HepG2 (cell line): Measurements from ENCODE around the gene FAM124B. TPM values are rescaled to one million over a fixed set of nuclear protein-coding genes. Genes with fewer than 3 reads are reported as not detected.

Experiments
- ATAC-seq: fragments of 200-7000 bp; cut with Tn5 transposase; 3 replicates; pipeline ENCODE4 v1.9.1; 2020; ENCODE audit warnings: mild to moderate bottlenecking, moderate library complexity
- BruUV-seq: library from RNA; stranded (reverse); fragments of 400-500 nt; replicated peaks from 2 replicates; lab custom pipeline; 2021; lab: Mats Ljungman, UMichigan
- CTCF ChIA-PET: fragments of 300-600 bp; formaldehyde crosslinking; extraction: SDS; loops from one replicate; lab custom pipeline; 2021; ENCODE audit warnings: low total read pairs, inconsistent platforms, low intra/inter-chr PET ratio; lab: Yijun Ruan, JAX
- POLR2A ChIA-PET: fragments of 350-600 bp; sonication (Branson Sonifier 250); formaldehyde crosslinking; loops from one replicate; lab custom pipeline; 2020; ENCODE audit warnings: antibody characterized with exemption, inconsistent platforms; lab: Yijun Ruan, JAX
- DNase-seq: peaks from one replicate; pipeline ENCODE4 v3.0.0-alpha.2; 2015; ENCODE audit warnings: low spot score
- FAIRE-seq: peaks from 3 replicates; lab custom pipeline; 2011; peaks lifted over from hg19 to GRCh38; lab: Jason Lieb, UNC
- H2AFZ ChIP-seq: one replicate; pipeline ENCODE4 v1.6.1; 2011; ENCODE audit warnings: low read length, inconsistent platforms
- H3K27ac ChIP-seq: fragments of 300-600 bp; 3 replicates; pipeline ENCODE4 v1.8.0; 2011; ENCODE audit warnings: mixed run types, mild to moderate bottlenecking, mixed read lengths, low read length, inconsistent platforms; ENCODE audit not compliant: insufficient read depth; ENCODE audit errors: extremely low read length
- H3K27me3 ChIP-seq, 2 experiments: fragments of 200-600 bp in 1 of 2; 2 replicates in 1 of 2; 3 replicates in 1 of 2; pipeline versions ENCODE4 v1.6.0 to v1.8.0; 2011; ENCODE audit warnings: low read length in 2 of 2, mild to moderate bottlenecking in 2 of 2, moderate library complexity in 2 of 2, inconsistent platforms in 1 of 2; ENCODE audit not compliant: insufficient read depth in 2 of 2, control insufficient read depth in 1 of 2
- H3K36me3 ChIP-seq, 2 experiments: fragments of 200-600 bp in 1 of 2; replicated peaks in 1 of 2; 2 replicates in 1 of 2; 3 replicates in 1 of 2; pipeline versions ENCODE4 v1.5.1 to v1.8.0; 2011; ENCODE audit warnings: low read length in 2 of 2, inconsistent platforms in 1 of 2; ENCODE audit not compliant: insufficient read depth in 2 of 2, control insufficient read depth in 1 of 2
- H3K4me1 ChIP-seq: 2 replicates; pipeline ENCODE4 v1.5.1; 2012; ENCODE audit warnings: low read length, inconsistent platforms; ENCODE audit not compliant: insufficient read depth
- H3K4me2 ChIP-seq: 2 replicates; pipeline ENCODE4 v1.6.0; 2011; ENCODE audit warnings: low read depth, low read length, inconsistent platforms
- H3K4me3 ChIP-seq, 3 experiments: fragments of 200-600 bp in 1 of 3; sonication (generic), shearing (Covaris generic) in 1 of 3; replicated peaks in 1 of 3; 2 replicates each; pipeline ENCODE4 v1.5.1; 2011 to 2016; ENCODE audit warnings: low read length in 3 of 3, inconsistent platforms in 2 of 3, low read depth in 2 of 3, mild to moderate bottlenecking in 2 of 3, control low read depth in 1 of 3, mixed read lengths in 1 of 3; ENCODE audit not compliant: insufficient read depth in 1 of 3
- H3K79me2 ChIP-seq: one replicate; pipeline ENCODE4 v1.6.1; 2011; ENCODE audit warnings: low read length, inconsistent platforms; ENCODE audit not compliant: insufficient read depth
- H3K9ac ChIP-seq: 2 replicates; pipeline ENCODE4 v1.6.0; 2011; ENCODE audit warnings: mild to moderate bottlenecking, low read depth, low read length, inconsistent platforms; ENCODE audit not compliant: insufficient read depth
- H3K9me3 ChIP-seq: 2 replicates; pipeline ENCODE4 v1.5.1; 2012; ENCODE audit warnings: mild to moderate bottlenecking, low read length
- H4K20me1 ChIP-seq: 2 replicates; pipeline ENCODE4 v1.6.0; 2011; ENCODE audit warnings: inconsistent platforms, mild to moderate bottlenecking, low read length, moderate library complexity; ENCODE audit not compliant: insufficient read depth
- CBX2 ChIP-seq, 2 experiments: fragments of 200-600 bp in 1 of 2; sonication (generic); formaldehyde crosslinking in 1 of 2; IDR thresholded peaks; 2 replicates each; pipeline versions ENCODE4 v1.7.0 to v1.8.1; 2018 to 2022; ENCODE audit warnings: low read depth in 2 of 2, low read length in 1 of 2, mild to moderate bottlenecking in 1 of 2, missing genetic modification reagents in 1 of 2
- CENPT ChIP-seq: sonication (generic); formaldehyde crosslinking; IDR thresholded peaks from 2 replicates; pipeline ENCODE4 v1.8.0; 2022; ENCODE audit warnings: low read depth, mild to moderate bottlenecking, moderate library complexity, missing genetic modification reagents
- DMAP1 ChIP-seq: IDR thresholded peaks from 2 replicates; pipeline ENCODE4 v1.6.1; 2016
- HDAC6 ChIP-seq: fragments of 200-600 bp; sonication (generic); IDR thresholded peaks from 2 replicates; pipeline ENCODE4 v1.7.0; 2017; ENCODE audit warnings: mild to moderate bottlenecking, antibody characterized with exemption, low read length, low read depth
- NFRKB ChIP-seq: fragments of 450-650 bp; IDR thresholded peaks from 2 replicates; pipeline ENCODE4 v1.6.1; 2017
- PLRG1 ChIP-seq: fragments of 450-650 bp; conservative IDR thresholded peaks from 2 replicates; pipeline ENCODE4 v1.6.1; 2016
- YY1 ChIP-seq: IDR thresholded peaks from 2 replicates; pipeline ENCODE4 v1.6.1; 2011; ENCODE audit warnings: low read length, low read depth, moderate library complexity, mild to moderate bottlenecking; ENCODE audit not compliant: insufficient read depth, insufficient replicate concordance
- ZNF878 ChIP-seq: sonication (generic); formaldehyde crosslinking; IDR thresholded peaks from 2 replicates; pipeline ENCODE4 v1.8.1; 2023; ENCODE audit warnings: mild to moderate bottlenecking, missing genetic modification reagents, moderate library complexity
- WGBS: methylation state at CpG from one replicate; pipeline ENCODE4 v1.1.6; 2017; ENCODE audit warnings: low lambda C conversion rate; 5-methylcytosine and 5-hydroxymethylcytosine counted together
- in situ Hi-C: cut with HindIII; loops from 2 replicates; pipeline ENCODE4 v1.10.0; 2017; ENCODE audit warnings: low pct_unique_long_range_greater_than_20kb; ENCODE audit not compliant: extremely low pct_ligation_motif_present
- intact Hi-C: fragments of 100-400 bp; cut with micrococcal nuclease; formaldehyde crosslinking; loops from one replicate; pipeline ENCODE4 v1.10.0; 2022; ENCODE audit not compliant: unreplicated experiment
- polyA plus RNA-seq, 8 experiments: library from polyadenylated mRNA; depleted of rRNA in 3 of 8; stranded (reverse) in 7 of 8; unstranded in 1 of 8; fragments of >200 nt; fragmentation: Illumina TruSeq in 4 of 8; extraction: Trizol in 4 of 8; gene quantifications; 2 replicates each; pipeline versions ENCODE4 v1.2.1 to v1.2.3, GENCODE V29; 2011 to 2016; ENCODE audit warnings: low read depth in 4 of 8, missing spikeins in 1 of 8, mixed read lengths in 1 of 8; ENCODE audit not compliant: insufficient read depth in 1 of 8
- total RNA-seq, 5 experiments: library from RNA; depleted of rRNA; stranded (reverse); fragments of >200 nt; fragmentation: Illumina TruSeq; extraction: Trizol; gene quantifications; 2 replicates each; pipeline ENCODE4 v1.2.3, GENCODE V29; 2016; ENCODE audit warnings: low read depth in 1 of 5
- TF ChIP-seq, protein P1 (sequence below): sonication (generic); formaldehyde crosslinking; IDR thresholded peaks from 2 replicates; pipeline ENCODE4 v1.4.0; 2020; ENCODE audit warnings: missing genetic modification reagents
- TF ChIP-seq, protein P2 (sequence below): sonication (generic); formaldehyde crosslinking; IDR thresholded peaks from 2 replicates; pipeline ENCODE4 v1.4.0; 2020; ENCODE audit warnings: missing genetic modification reagents
- TF ChIP-seq, protein P3 (sequence below): sonication (generic); formaldehyde crosslinking; IDR thresholded peaks from 2 replicates; pipeline ENCODE4 v1.4.0; 2020; ENCODE audit warnings: missing genetic modification reagents, mild to moderate bottlenecking, borderline replicate concordance

FAM124B gene
- total and polyA plus RNA-seq, 2 of the 13 experiments (the other 11 are each of a cell fraction or from before 2014, with no cell fraction given) = not detected

DNA sequence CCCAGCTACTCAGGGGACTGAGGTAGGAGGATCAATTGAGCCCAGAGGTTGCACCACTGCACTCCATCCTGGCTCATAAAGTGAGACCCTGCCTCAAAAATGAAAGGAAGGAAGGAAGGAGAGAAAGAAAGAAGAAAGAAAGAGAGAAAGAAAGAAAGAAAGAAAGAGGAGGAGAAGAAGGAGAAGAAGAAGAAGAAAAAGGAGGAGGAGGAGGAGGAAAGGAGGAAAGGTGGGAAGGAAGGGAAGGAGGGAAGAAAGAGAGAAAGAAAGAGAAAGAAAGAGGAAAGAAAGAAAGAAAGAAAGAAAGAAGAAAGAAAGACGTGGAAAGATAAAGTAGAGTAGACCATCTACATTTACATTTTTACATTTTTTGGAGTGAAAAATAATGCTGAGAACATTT is 39.8 kb downstream of the FAM124B start:
- Histone ChIP-seq H3K4me3 (no peak overlapping the region), H2AFZ (no peak overlapping the region), H3K27me3 (no peaks in the 10 kb centered on the region), H4K20me1 (no peaks in the 10 kb centered on the region), H3K9me3 (no peaks in the 10 kb centered on the region), H3K79me2 (no peaks in the 10 kb centered on the region), H3K9ac (no peak overlapping the region), H3K36me3 (no peaks in the 10 kb centered on the region), H3K27ac (no peak overlapping the region), H3K4me2 (no peak overlapping the region), H3K4me1 (no peaks in the 10 kb centered on the region)
- 0% methylated on average over 1 of the region's 1 CpG for WGBS
- FAIRE-seq = no peak
- POLR2A ChIA-PET = no interaction called here
- TF ChIP-seq YY1 (no peak), NFRKB (no peak), PLRG1 (0 out of 2 replicates have a peak, but pooled peaks have one; percentile 53), HDAC6 (no peak)
- in situ Hi-C loops = loop anchor here (5.0 to 25.0 kb wide), 3 partner anchors 375 to 1300 kb away; no protein-coding TSS in a partner anchor
- DNase-seq = no peak
- intact Hi-C loops = no loop called here
- no TSS peak for BruUV-seq
- no peak for ATAC-seq
- CTCF ChIA-PET = no interaction called here

DNA sequence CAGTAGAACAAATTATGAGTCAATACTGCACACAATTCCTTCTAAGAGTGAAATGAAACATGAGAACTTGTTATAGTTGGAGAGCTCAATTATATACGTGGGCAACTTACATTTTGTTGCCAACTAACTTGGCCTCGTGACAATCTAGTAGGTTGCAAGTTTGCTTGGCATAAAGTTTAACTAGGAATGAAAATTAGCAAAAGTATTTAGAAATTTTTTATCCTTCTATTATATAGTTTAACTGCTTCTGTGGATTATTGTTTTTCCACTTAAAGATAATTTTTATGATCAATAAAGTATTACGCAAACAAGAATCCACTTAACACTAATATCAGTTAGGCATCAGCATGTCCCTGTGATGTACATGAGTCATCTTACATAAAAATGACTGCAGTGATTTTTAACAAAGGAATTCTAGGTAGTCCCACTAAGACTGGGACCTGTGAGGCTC is 41.1 kb downstream of the FAM124B start:
- H4K20me1 ChIP-seq = no peaks in the 10 kb centered on the region
- H3K9me3 ChIP-seq = no peaks in the 10 kb centered on the region
- H3K4me2 ChIP-seq = no peak overlapping the region
- ChIA-PET CTCF (interaction anchor here (2.0 kb wide), 1 partner anchor 391 kb away, joined by 8 read pairs; no protein-coding TSS in a partner anchor), POLR2A (no interaction called here)
- no peaks in the 10 kb centered on the region for H3K4me1 ChIP-seq
- H3K36me3 ChIP-seq = no peaks in the 10 kb centered on the region
- BruUV-seq = no TSS peak
- H3K4me3 ChIP-seq = no peak overlapping the region
- no peak overlapping the region for H2AFZ ChIP-seq
- peaks cover 0 to 3% of the 10 kb centered on the region in 2 experiments; a peak in 1 of 5 replicates for H3K27me3 ChIP-seq
- H3K79me2 ChIP-seq = no peaks in the 10 kb centered on the region
- ATAC-seq = no peak
- in situ Hi-C loops (loop anchor here (5.0 to 25.0 kb wide), 3 partner anchors 374 to 1301 kb away; no protein-coding TSS in a partner anchor), intact Hi-C loops (no loop called here)
- WGBS = 26% methylated on average over 3 of the region's 3 CpGs
- no peak for DNase-seq
- no peak overlapping the region for H3K27ac ChIP-seq
- FAIRE-seq = no peak
- H3K9ac ChIP-seq = no peak overlapping the region
- TF ChIP-seq, protein P1, sequence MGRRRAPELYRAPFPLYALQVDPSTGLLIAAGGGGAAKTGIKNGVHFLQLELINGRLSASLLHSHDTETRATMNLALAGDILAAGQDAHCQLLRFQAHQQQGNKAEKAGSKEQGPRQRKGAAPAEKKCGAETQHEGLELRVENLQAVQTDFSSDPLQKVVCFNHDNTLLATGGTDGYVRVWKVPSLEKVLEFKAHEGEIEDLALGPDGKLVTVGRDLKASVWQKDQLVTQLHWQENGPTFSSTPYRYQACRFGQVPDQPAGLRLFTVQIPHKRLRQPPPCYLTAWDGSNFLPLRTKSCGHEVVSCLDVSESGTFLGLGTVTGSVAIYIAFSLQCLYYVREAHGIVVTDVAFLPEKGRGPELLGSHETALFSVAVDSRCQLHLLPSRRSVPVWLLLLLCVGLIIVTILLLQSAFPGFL = no peak
- no peak for TF ChIP-seq CBX2 (IDR thresholded peaks at IDR 0.05; ENCODE audit: low read depth, low read length)
- no peak for TF ChIP-seq CBX2 (CRISPR knock-in tag; IDR thresholded peaks at IDR 0.05; ENCODE audit: low read depth)
- no peak for TF ChIP-seq CENPT (CRISPR knock-in tag)
- TF ChIP-seq, protein P2, sequence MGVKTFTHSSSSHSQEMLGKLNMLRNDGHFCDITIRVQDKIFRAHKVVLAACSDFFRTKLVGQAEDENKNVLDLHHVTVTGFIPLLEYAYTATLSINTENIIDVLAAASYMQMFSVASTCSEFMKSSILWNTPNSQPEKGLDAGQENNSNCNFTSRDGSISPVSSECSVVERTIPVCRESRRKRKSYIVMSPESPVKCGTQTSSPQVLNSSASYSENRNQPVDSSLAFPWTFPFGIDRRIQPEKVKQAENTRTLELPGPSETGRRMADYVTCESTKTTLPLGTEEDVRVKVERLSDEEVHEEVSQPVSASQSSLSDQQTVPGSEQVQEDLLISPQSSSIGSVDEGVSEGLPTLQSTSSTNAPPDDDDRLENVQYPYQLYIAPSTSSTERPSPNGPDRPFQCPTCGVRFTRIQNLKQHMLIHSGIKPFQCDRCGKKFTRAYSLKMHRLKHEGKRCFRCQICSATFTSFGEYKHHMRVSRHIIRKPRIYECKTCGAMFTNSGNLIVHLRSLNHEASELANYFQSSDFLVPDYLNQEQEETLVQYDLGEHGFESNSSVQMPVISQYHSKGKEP = no peak
- no peak for TF ChIP-seq ZNF878
- TF ChIP-seq, protein P3, sequence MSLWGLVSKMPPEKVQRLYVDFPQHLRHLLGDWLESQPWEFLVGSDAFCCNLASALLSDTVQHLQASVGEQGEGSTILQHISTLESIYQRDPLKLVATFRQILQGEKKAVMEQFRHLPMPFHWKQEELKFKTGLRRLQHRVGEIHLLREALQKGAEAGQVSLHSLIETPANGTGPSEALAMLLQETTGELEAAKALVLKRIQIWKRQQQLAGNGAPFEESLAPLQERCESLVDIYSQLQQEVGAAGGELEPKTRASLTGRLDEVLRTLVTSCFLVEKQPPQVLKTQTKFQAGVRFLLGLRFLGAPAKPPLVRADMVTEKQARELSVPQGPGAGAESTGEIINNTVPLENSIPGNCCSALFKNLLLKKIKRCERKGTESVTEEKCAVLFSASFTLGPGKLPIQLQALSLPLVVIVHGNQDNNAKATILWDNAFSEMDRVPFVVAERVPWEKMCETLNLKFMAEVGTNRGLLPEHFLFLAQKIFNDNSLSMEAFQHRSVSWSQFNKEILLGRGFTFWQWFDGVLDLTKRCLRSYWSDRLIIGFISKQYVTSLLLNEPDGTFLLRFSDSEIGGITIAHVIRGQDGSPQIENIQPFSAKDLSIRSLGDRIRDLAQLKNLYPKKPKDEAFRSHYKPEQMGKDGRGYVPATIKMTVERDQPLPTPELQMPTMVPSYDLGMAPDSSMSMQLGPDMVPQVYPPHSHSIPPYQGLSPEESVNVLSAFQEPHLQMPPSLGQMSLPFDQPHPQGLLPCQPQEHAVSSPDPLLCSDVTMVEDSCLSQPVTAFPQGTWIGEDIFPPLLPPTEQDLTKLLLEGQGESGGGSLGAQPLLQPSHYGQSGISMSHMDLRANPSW (CRISPR knock-in tag) = no peak
- TF ChIP-seq DMAP1 (CRISPR knock-in tag) = no peak
